Ovary (tissue), 9 donors: ENCODE results near the gene ARFRP1. TPM values are rescaled to one million over a fixed set of nuclear protein-coding genes. Genes with fewer than 3 reads are reported as not detected.
A peak's percentile ranks its signal among the peaks of the same experiment; 100 is the strongest.

Experiments
- DNase-seq, 5 donors: peaks; one replicate each; pipeline ENCODE4 v3.0.0-alpha.2; 2019 to 2020
- H3K27ac ChIP-seq, 2 donors: fragments of 200-600 bp; one replicate each; pipeline versions ENCODE4 v1.5.1 to v1.8.0; 2019 to 2022
- H3K27me3 ChIP-seq: fragments of 200-600 bp; one replicate; pipeline ENCODE4 v1.8.0; 2022
- H3K36me3 ChIP-seq: fragments of 200-600 bp; sonication (generic); one replicate; pipeline ENCODE4 v1.5.1; 2019
- H3K4me1 ChIP-seq: one replicate; pipeline ENCODE4 v1.8.1; 2013; ENCODE audit warnings: mild to moderate bottlenecking, moderate library complexity; ENCODE audit not compliant: insufficient read depth
- H3K4me3 ChIP-seq: fragments of 200-600 bp; sonication (generic); one replicate; pipeline ENCODE4 v1.5.1; 2017
- H3K9me3 ChIP-seq, 2 donors: fragments of 200-600 bp in 1 of 2; sonication (generic) in 1 of 2; one replicate each; pipeline versions ENCODE4 v1.5.1 to v1.8.1; 2013 to 2019; ENCODE audit warnings: mild to moderate bottlenecking in 1 of 2, moderate library complexity in 1 of 2
- CTCF ChIP-seq, 3 donors: fragments of 450-650 bp in 2 of 3; fragments of 200-600 bp in 1 of 3; IDR thresholded peaks; one replicate each; pipeline versions ENCODE4 v1.5.1 to v1.8.0; 2016 to 2022; ENCODE audit warnings: antibody characterized with exemption in 3 of 3, mild to moderate bottlenecking in 1 of 3
- EP300 ChIP-seq: sonication (generic); formaldehyde crosslinking; IDR thresholded peaks from one replicate; pipeline ENCODE4 v1.6.1; 2017; ENCODE audit warnings: antibody characterized with exemption
- POLR2A ChIP-seq: fragments of 450-650 bp; IDR thresholded peaks from one replicate; pipeline ENCODE4 v1.6.1; 2017; ENCODE audit warnings: antibody characterized with exemption, mild to moderate bottlenecking, moderate library complexity
- WGBS, 3 donors: extraction: QIAGEN DNeasy Blood & Tissue Kit in 1 of 3; methylation state at CpG; one replicate each; pipeline versions ENCODE4 v1.1.5 to v1.1.7; 2013 to 2017; 5-methylcytosine and 5-hydroxymethylcytosine counted together
- intact Hi-C, 4 donors: fragments of 100-400 bp; cut with DNase I; formaldehyde crosslinking; loops; one replicate each; pipeline versions ENCODE4 v1.11.0 to v1.15.1; 2022 to 2023
- polyA plus RNA-seq, 2 donors: library from polyadenylated mRNA; stranded (reverse); fragments of 200-250 nt in 1 of 2; fragments of 350-450 nt in 1 of 2; fragmentation: Illumina TruSeq in 1 of 2; extraction: RNeasy Lipid Tissue Mini Kit (QIAGEN cat#74804) in 1 of 2; gene quantifications; one replicate each; pipeline ENCODE4 v1.2.3, GENCODE V29; 2013 to 2014
- total RNA-seq, 7 donors: library from RNA; depleted of rRNA in 2 of 7; stranded (reverse); fragments of >200 nt in 2 of 7; fragmentation: NEBNext Ultra II Directional in 3 of 7; extraction: Animal tissue kit (Norgen Biotek cat#: 25700) in 3 of 7; gene quantifications; one replicate each; pipeline versions ENCODE4 v1.1.0 to v1.2.4, GENCODE V29; 2016 to 2023
- donor health status: DM: no; HTN: no; CAD: no; lungs with moderate emphysema.
- donor health status: DM: no; HTN: no; CAD: no.
- donor health status: Bipolar disorder and iron deficiency.
- donor health status: DM: yes; HTN: yes; CAD: no.
- donor health status: DM: no; HTN: no; CAD: no.
- donor health status: DM: yes; HTN: yes; CAD: no.

The ARFRP1 gene
- total and polyA plus RNA-seq, 9 donors: 15.3 to 59.5 (median 47.2) TPM

GRCh38 chr20:63663332-63664066 lies 44.3 kb downstream of the ARFRP1 start:
- TF ChIP-seq EP300: no peak
- no peak for TF ChIP-seq CTCF (IDR thresholded peaks at IDR 0.05)
- TF ChIP-seq POLR2A: no peak
- H3K27me3 ChIP-seq: no peaks in the 10 kb centered on the region
- H3K4me3 ChIP-seq: no peak overlapping the region
- WGBS, 3 donors: 89 to 92% (median 90%) methylated on average over 26 of the region's 26 CpGs
- H3K27ac ChIP-seq: no peak overlapping the region
- peak in 1 of 5 donors; percentile 28 for DNase-seq
- H3K36me3 ChIP-seq: no peaks in the 10 kb centered on the region
- no peaks in the 10 kb centered on the region for H3K9me3 ChIP-seq
- intact Hi-C loops: no loop called here
- H3K4me1 ChIP-seq: peaks cover 4% of the 10 kb centered on the region

GRCh38 chr20:63662813-63663189 lies 45.0 kb downstream of the ARFRP1 start:
- no peak for DNase-seq
- no peaks in the 10 kb centered on the region for H3K9me3 ChIP-seq
- no peak overlapping the region for H3K27ac ChIP-seq
- H3K4me3 ChIP-seq: no peak overlapping the region
- peaks cover 4% of the 10 kb centered on the region for H3K4me1 ChIP-seq
- TF ChIP-seq EP300 (no peak), CTCF (IDR thresholded peaks at IDR 0.05) (no peak), POLR2A (no peak)
- H3K27me3 ChIP-seq: no peaks in the 10 kb centered on the region
- intact Hi-C loops: no loop called here
- no peaks in the 10 kb centered on the region for H3K36me3 ChIP-seq
- WGBS, 3 donors: 86 to 95% (median 90%) methylated on average over 9 of the region's 9 CpGs

DNA sequence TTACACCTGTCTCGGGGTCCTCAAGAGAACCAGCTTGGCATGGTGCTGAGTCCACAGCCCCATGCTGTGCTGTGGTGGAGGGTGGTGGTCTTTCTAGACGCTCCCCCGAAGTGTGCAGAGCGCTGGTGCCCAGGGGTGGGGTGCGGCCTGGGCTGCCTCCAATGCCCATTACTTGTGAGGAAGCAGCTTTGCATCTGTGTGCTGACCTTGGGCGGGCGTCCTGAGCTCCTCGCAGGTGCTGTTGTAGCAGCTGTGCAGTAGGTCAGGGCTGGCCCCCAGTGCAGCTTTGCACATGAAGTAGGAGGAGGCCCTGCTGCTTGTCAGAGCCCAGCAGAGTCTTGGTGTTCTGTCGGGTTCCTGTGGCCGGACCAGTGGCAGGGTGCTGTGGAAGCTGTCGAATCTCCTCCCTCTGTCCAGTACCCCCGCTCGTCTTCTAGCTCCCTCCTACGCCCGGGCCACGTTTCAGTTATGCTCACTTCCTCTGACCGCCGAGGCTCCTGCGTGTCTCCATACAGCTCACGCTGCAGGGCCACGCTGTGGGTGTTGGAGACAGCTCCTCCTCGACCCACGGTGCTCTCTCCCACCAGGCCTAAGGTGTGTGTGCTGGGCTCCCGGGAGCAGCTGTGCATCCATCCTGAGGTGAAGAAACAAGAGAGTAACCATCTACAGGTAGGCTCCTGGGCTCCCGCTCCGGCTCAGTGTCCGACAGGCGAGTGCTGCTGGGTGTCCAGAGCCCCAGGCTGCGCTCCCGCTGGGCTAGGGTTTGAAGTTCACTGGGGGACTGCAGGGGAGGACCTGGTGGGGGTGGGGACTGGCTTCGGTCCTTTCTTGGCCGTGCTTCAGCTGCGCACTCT lies 45.6 kb downstream of the ARFRP1 start:
- WGBS, 3 donors: 90 to 92% (median 90%) methylated on average over 33 of the region's 33 CpGs
- Histone ChIP-seq H3K4me3 (no peak overlapping the region), H3K9me3 (no peaks in the 10 kb centered on the region), H3K36me3 (no peaks in the 10 kb centered on the region), H3K27ac (no peak overlapping the region), H3K4me1 (peaks cover 7% of the 10 kb centered on the region), H3K27me3 (no peaks in the 10 kb centered on the region)
- TF ChIP-seq POLR2A (no peak), EP300 (no peak), CTCF (IDR thresholded peaks at IDR 0.05) (no peak)
- intact Hi-C loops: no loop called here
- peak in 2 of 5 donors; percentile 25 to 38 for DNase-seq

DNA sequence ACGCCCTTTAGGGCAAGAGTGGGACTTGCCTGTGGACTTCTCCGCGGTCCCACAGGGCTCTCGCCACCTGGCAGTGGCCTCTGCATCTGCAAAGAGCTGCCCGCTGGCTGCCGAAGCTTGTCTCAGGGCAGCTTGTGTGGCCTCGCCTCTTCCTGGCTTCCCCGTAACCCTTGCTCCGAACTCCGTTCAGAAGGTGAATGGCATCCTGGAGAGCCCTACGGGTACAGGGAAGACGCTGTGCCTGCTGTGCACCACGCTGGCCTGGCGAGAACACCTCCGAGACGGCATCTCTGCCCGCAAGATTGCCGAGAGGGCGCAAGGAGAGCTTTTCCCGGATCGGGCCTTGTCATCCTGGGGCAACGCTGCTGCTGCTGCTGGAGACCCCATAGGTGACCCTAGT lies 46.7 kb downstream of the ARFRP1 start:
- Histone ChIP-seq H3K27ac (no peak overlapping the region), H3K4me3 (no peak overlapping the region), H3K36me3 (no peaks in the 10 kb centered on the region), H3K9me3 (no peaks in the 10 kb centered on the region), H3K4me1 (peaks cover 10% of the 10 kb centered on the region), H3K27me3 (no peaks in the 10 kb centered on the region)
- intact Hi-C loops: no loop called here
- TF ChIP-seq POLR2A: no peak
- TF ChIP-seq CTCF (IDR thresholded peaks at IDR 0.05): no peak
- TF ChIP-seq EP300: no peak
- 95% methylated on average over 22 of the region's 22 CpGs for WGBS, 3 donors
- peak in 2 of 5 donors; percentile 28 to 40 for DNase-seq
